Thymus (tissue), 11 donors: ENCODE data around the gene NEURL2. TPM values are rescaled to one million over a fixed set of nuclear protein-coding genes. Genes with fewer than 3 reads are reported as not detected.
A peak's percentile ranks its signal among the peaks of the same experiment; 100 is the strongest.
"Not testable (repeated sequence)": the region's sequence is repeated elsewhere in the genome, so short reads cannot be mapped to it uniquely, and the experiment has no call there.

Experiments
- DNase-seq, 9 donors: peaks; one replicate each; pipeline ENCODE4 v3.0.0-alpha.2; 2013; ENCODE audit warnings: low spot score in 9 of 9, low read depth in 6 of 9, missing footprints in 1 of 9
- H3K27ac ChIP-seq, 2 donors: one replicate each; pipeline ENCODE4 v1.5.1; 2013; ENCODE audit warnings: control low read depth in 1 of 2, low read depth in 1 of 2, low read length in 1 of 2, mild to moderate bottlenecking in 1 of 2, moderate library complexity in 1 of 2
- H3K27me3 ChIP-seq, 2 donors: one replicate each; pipeline ENCODE4 v1.5.1; 2013; ENCODE audit warnings: low read length in 1 of 2; ENCODE audit not compliant: control insufficient read depth in 2 of 2, insufficient read depth in 1 of 2
- H3K36me3 ChIP-seq, 2 donors: one replicate each; pipeline ENCODE4 v1.5.1; 2013; ENCODE audit warnings: low read length in 1 of 2, mild to moderate bottlenecking in 1 of 2, moderate library complexity in 1 of 2; ENCODE audit not compliant: control insufficient read depth in 2 of 2, insufficient read depth in 2 of 2
- H3K4me1 ChIP-seq, 2 donors: one replicate each; pipeline ENCODE4 v1.5.1; 2013; ENCODE audit warnings: low read length in 2 of 2; ENCODE audit not compliant: control insufficient read depth in 2 of 2, insufficient read depth in 2 of 2
- H3K4me3 ChIP-seq, 2 donors: one replicate each; pipeline ENCODE4 v1.5.1; 2013; ENCODE audit warnings: low read length in 2 of 2, control low read depth in 1 of 2, mild to moderate bottlenecking in 1 of 2
- H3K9me3 ChIP-seq, 2 donors: one replicate each; pipeline ENCODE4 v1.5.1; 2013; ENCODE audit warnings: low read length in 1 of 2, mild to moderate bottlenecking in 1 of 2; ENCODE audit not compliant: control insufficient read depth in 2 of 2, insufficient read depth in 1 of 2
- WGBS: extraction: QIAGEN DNeasy Blood & Tissue Kit; methylation state at CpG from one replicate; pipeline ENCODE4 v1.1.7; 2013; 5-methylcytosine and 5-hydroxymethylcytosine counted together
- polyA plus RNA-seq: library from polyadenylated mRNA; stranded (reverse); fragments of 200-250 nt; gene quantifications from one replicate; pipeline ENCODE4 v1.2.3, GENCODE V29; 2013
- total RNA-seq: library from RNA; stranded (reverse); fragments of 120-200 nt; gene quantifications from one replicate; pipeline ENCODE4 v1.2.4, GENCODE V29; 2013
- donor health status: healthy.

The NEURL2 gene
- total and polyA plus RNA-seq, 2 donors: 8.1 to 51.4 TPM

- WGBS: 96% methylated on average over 19 of the region's 19 CpGs
- H3K36me3 ChIP-seq: peaks cover 24 to 33% of the 10 kb centered on the region in 2 donors
- H3K27ac ChIP-seq: no peak overlapping the region
- peaks cover 0 to 7% of the 10 kb centered on the region in 2 donors for H3K27me3 ChIP-seq
- H3K4me1 ChIP-seq: peaks cover 10 to 24% of the 10 kb centered on the region in 2 donors
- no peaks in the 10 kb centered on the region for H3K9me3 ChIP-seq
- no peak overlapping the region for H3K4me3 ChIP-seq
- no peak for DNase-seq
These were observed 4.2 kb downstream of the NEURL2 start for GRCh38 chr20:45886590-45887345.

DNA sequence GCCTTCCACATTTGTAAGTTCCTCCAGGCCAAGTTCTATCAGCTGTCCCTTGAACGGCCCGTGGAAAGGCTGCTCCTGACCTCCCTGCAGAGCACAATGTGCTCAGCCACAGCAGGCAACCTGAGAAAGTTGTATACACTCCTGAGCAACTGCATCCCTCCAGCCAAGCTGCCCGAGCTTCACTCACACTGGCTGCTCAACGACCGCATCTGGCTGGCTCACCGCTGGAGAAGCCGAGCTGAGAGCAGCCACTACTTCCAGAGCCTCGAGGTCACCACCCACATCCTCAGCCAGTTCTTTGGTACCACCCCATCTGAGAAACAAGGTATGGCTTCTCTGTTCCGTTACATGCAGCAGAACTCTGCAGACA is 7.9 kb downstream of the NEURL2 start:
- Histone ChIP-seq H3K4me3 (no peak overlapping the region), H3K4me1 (peaks cover 0 to 15% of the 10 kb centered on the region in 2 donors), H3K27ac (no peak overlapping the region), H3K36me3 (peaks cover 30 to 43% of the 10 kb centered on the region in 2 donors), H3K27me3 (no peaks in the 10 kb centered on the region), H3K9me3 (peaks cover 0 to 1% of the 10 kb centered on the region in 2 donors)
- WGBS: 95% methylated on average over 9 of the region's 9 CpGs
- DNase-seq: no peak

DNA sequence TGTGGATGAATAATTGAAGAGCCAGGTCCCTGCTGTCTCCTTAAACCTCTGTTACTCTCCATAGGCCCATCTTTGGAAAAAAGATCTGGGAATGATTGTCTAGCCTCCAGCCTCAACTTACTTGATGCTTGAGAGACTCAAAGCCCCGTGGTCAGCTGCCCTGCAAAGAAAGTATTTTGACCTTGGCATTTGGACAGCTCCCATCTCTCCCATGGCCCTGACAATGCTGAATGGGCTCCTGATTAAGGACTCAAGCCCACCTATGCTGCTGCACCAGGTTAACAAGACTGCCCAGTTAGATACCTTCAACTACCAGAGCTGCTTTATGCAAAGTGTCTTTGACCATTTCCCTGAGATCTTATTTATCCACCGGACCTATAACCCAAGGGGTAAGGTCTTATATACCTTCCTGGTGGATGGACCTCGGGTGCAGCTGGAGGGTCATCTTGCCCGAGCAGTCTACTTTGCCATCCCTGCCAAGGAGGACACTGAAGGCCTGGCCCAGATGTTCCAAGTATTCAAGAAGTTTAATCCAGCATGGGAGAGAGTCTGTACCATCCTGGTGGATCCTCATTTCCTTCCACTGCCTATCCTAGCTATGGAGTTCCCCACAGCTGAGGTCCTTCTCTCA is 8.4 kb downstream of the NEURL2 start:
- Histone ChIP-seq H3K27me3 (no peaks in the 10 kb centered on the region), H3K4me1 (peaks cover 0 to 15% of the 10 kb centered on the region in 2 donors), H3K4me3 (no peak overlapping the region), H3K9me3 (peaks cover 0 to 1% of the 10 kb centered on the region in 2 donors), H3K27ac (no peak overlapping the region), H3K36me3 (peaks cover 35 to 48% of the 10 kb centered on the region in 2 donors)
- 97% methylated on average over 4 of the region's 4 CpGs for WGBS
- no peak for DNase-seq

DNA sequence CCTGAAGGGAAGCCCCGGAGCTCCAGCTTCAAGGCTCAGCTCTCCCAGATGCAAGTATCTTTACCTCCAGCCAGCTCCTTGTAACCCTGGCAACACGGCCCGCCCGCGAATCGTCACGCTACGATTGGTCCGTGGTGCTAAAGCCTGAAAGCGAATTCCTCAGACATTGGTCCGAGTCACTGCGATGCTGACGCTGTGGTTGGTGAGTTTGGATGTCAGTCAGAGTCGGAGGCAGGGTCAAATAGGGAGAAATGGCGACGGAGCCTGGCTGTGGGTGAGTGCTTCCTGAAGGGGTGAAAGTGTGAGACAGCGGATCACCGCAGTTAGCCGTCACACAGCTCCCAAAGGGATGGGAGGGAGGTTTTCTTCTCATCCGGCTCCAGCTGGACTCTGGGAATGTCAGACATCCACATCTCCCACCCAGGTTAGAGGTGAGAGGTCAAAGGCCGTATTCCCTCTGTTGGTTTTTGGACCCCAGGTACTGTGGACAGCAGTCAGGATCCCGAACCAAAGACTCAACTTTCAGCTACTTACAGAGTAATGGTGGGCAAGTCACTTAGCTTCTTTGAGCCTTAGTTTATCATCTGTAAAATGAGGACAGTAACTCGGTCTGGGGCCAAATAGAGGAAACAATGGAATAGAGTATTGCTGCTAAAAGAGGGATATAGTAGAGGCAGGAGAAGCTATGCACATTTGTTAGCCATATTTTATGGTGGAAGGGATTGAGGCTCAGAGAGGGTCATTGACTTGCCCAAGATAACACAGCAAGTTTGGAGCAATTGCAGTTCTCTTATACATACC is 9.8 kb downstream of the NEURL2 start, which contains the start of gene ZSWIM1:
Gene ZSWIM1, plus strand, starts transcription at position 240 of the 801 bp plus-strand sequence. CDS start 1,366 bp downstream, outside the sequence.
- Histone ChIP-seq H3K27ac (peak within 1 kb of the TSS; percentile 50 to 82), H3K36me3 (peaks cover 35 to 48% of the 10 kb centered on the region in 2 donors), H3K9me3 (peaks cover 0 to 1% of the 10 kb centered on the region in 2 donors), H3K27me3 (no peaks in the 10 kb centered on the region), H3K4me1 (peaks cover 0 to 15% of the 10 kb centered on the region in 2 donors), H3K4me3 (peak within 1 kb of the TSS; percentile 70 to 84)
- DNase-seq: peak; percentile 97 to 100 (median 100)
- under 1% methylated on average over 23 of the region's 23 CpGs for WGBS

- Histone ChIP-seq H3K4me1 (peaks cover 0 to 8% of the 10 kb centered on the region in 2 donors), H3K27ac (no peak overlapping the region), H3K36me3 (peaks cover 27 to 32% of the 10 kb centered on the region in 2 donors), H3K4me3 (no peak overlapping the region), H3K9me3 (peaks cover 0 to 1% of the 10 kb centered on the region in 2 donors), H3K27me3 (no peaks in the 10 kb centered on the region)
- no peak for DNase-seq
- 96% methylated on average over 13 of the region's 13 CpGs for WGBS
These were observed 12.8 kb downstream of the NEURL2 start for GRCh38 chr20:45878076-45878761.

- no peak for DNase-seq
- no peaks in the 10 kb centered on the region for H3K9me3 ChIP-seq
- no peaks in the 10 kb centered on the region for H3K4me1 ChIP-seq
- H3K4me3 ChIP-seq: no peak overlapping the region
- H3K36me3 ChIP-seq: peaks cover 20 to 26% of the 10 kb centered on the region in 2 donors
- H3K27ac ChIP-seq: no peak overlapping the region
- WGBS: 93% methylated on average over 4 of the region's 4 CpGs
- no peaks in the 10 kb centered on the region for H3K27me3 ChIP-seq
These were observed 16.4 kb downstream of the NEURL2 start for GRCh38 chr20:45874576-45874975.

DNA sequence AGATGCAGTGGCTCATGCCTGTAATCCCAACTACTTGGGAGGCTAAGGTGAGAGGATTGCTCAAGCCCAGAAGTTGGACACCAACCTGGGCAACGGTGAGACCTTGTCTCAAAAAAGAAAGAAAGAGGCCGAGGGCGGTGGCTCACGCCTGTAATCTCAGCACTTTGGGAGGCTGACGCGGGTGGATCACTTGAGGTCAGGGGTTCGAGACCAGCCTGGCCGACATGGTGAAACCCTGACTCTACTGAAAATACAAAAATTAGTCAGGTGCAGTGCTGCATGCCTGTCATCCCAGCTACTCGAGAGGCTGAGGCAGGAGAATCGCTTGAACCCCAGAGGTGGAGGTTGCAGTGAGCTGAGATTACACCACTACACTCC is 16.9 kb downstream of the NEURL2 start:
- H3K36me3 ChIP-seq: peaks cover 20 to 25% of the 10 kb centered on the region in 2 donors
- not testable (repeated sequence) for H3K27ac ChIP-seq, H3K27me3 ChIP-seq, H3K9me3 ChIP-seq, DNase-seq, H3K4me1 ChIP-seq, H3K4me3 ChIP-seq
- WGBS: 98% methylated on average over 10 of the region's 10 CpGs

DNA sequence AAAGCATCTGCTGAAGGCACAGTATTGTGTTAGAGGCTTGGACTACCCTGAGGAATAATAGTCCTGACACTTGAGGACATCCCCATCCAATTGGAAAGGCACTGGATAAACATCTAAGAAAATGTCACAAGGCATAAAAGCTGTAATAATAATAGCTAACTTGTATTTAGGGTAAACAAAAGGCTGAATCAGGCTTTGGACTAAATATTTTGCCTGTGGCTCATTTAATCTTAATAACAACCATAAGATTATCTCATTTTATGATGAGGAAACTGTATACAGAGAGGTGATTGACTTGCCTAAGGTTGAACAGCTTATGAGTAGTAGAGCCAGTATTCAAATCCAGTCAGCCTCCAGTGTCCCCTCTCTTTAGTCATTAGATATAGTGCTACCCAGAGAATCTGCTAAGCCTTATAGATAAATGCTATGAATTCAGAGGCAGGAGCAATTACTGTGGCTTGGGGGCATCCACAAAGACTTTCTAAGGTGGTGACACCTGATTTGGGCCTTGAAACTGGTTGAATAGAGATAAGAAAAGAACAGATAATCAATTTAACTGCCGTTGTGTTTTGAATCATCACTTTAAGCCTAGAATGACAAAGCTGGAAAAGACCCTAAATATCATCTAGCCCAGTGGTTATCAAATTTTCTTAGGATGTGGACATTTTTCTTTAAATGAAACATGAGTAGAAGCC is 17.5 kb downstream of the NEURL2 start:
- H3K27me3 ChIP-seq: no peaks in the 10 kb centered on the region
- no peaks in the 10 kb centered on the region for H3K4me1 ChIP-seq
- H3K27ac ChIP-seq: no peak overlapping the region
- H3K9me3 ChIP-seq: no peaks in the 10 kb centered on the region
- no peak for DNase-seq
- 96% methylated on average over 1 of the region's 1 CpG for WGBS
- no peak overlapping the region for H3K4me3 ChIP-seq
- H3K36me3 ChIP-seq: peaks cover 18 to 20% of the 10 kb centered on the region in 2 donors
